ENCODE measurements around the gene CCDC38. TPM values are rescaled to one million over a fixed set of nuclear protein-coding genes. Genes with fewer than 3 reads are reported as not detected.

The CCDC38 gene
- total and polyA plus RNA-seq, 9 of the 15 experiments (the other 6 are each of a cell fraction or from before 2014, with no cell fraction given) = not detected

DNA sequence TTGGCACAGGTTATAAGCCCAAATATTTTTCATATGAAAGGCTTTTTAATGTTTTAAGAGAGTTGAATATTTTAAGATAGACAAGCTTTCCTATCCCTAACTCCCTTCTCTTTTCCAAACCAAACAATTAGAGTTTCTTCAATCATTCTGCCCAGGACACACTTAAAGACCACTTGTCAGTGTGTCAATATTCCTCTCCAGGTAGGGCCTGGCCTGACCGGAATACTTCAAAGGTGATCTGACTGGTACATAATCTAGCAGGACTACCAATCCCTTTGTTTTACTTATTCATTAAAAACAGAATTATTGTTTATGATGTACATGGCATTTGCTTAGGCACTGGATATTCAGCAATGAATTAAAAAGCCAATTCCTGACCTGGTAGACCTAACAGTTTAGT lies 107.8 kb downstream of the CCDC38 start:
- Histone ChIP-seq H3K27ac (ENCODE audit: extremely low read depth, low read depth, low read length) (no peak overlapping the region), H2AFZ (ENCODE audit: low read depth, low read length) (no peak overlapping the region), H4K20me1 (replicated peaks; ENCODE audit: control insufficient read depth, insufficient read depth, low read length) (no peaks in the 10 kb centered on the region), H3K36me3 (ENCODE audit: control insufficient read depth, insufficient read depth, low read length) (no peaks in the 10 kb centered on the region), H3K4me2 (ENCODE audit: insufficient read depth, low read length) (no peak overlapping the region), H3K9ac (ENCODE audit: insufficient read depth in 1 of 2, low read depth in 2 of 2, low read length in 2 of 2) (no peak overlapping the region), H3K9me3 (replicated peaks; ENCODE audit: control insufficient read depth, insufficient read depth, low read depth, low read length) (no peaks in the 10 kb centered on the region), H3K79me2 (ENCODE audit: control insufficient read depth, insufficient read depth, low read length) (no peaks in the 10 kb centered on the region), H3K4me1 (replicated peaks in 1 of 2; ENCODE audit: control insufficient read depth in 2 of 2, insufficient read depth in 2 of 2, low read length in 2 of 2) (no peaks in the 10 kb centered on the region), H3K9me1 (ENCODE audit: control insufficient read depth, insufficient read depth, low read length) (no peaks in the 10 kb centered on the region), H3K27me3 (ENCODE audit: control insufficient read depth in 2 of 2, insufficient read depth in 2 of 2, low read length in 2 of 2) (peaks cover 0 to 9% of the 10 kb centered on the region in 2 experiments; a peak in 3 of 5 replicates), H3K4me3 (no peak overlapping the region)
- ChIA-PET POLR2A (no interaction called here), CTCF (ENCODE audit: low intra/inter-chr PET ratio) (no interaction called here)
- 0% methylated on average over 1 of the region's 1 CpG for WGBS (ENCODE audit: insufficient coverage, low coverage, missing lambda C conversion rate)
- TF ChIP-seq, protein P1, sequence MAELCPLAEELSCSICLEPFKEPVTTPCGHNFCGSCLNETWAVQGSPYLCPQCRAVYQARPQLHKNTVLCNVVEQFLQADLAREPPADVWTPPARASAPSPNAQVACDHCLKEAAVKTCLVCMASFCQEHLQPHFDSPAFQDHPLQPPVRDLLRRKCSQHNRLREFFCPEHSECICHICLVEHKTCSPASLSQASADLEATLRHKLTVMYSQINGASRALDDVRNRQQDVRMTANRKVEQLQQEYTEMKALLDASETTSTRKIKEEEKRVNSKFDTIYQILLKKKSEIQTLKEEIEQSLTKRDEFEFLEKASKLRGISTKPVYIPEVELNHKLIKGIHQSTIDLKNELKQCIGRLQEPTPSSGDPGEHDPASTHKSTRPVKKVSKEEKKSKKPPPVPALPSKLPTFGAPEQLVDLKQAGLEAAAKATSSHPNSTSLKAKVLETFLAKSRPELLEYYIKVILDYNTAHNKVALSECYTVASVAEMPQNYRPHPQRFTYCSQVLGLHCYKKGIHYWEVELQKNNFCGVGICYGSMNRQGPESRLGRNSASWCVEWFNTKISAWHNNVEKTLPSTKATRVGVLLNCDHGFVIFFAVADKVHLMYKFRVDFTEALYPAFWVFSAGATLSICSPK (IDR thresholded peaks at IDR 0.05; ENCODE audit: borderline replicate concordance) = no peak
- TF ChIP-seq ZNF197 (CRISPR knock-in tag; IDR thresholded peaks at IDR 0.05; ENCODE audit: low read depth) = no peak
- no peak for TF ChIP-seq ZNF586 (CRISPR knock-in tag; conservative IDR thresholded peaks at IDR 0.05)
- no peak for TF ChIP-seq TFAM (CRISPR knock-in tag; conservative IDR thresholded peaks at IDR 0.05)
- no peak for TF ChIP-seq TRIM28 (IDR thresholded peaks at IDR 0.05)
- no peak for TF ChIP-seq FUS (optimal IDR thresholded peaks at IDR 0.05; ENCODE audit: low read depth, low read length)
- TF ChIP-seq, protein P2, sequence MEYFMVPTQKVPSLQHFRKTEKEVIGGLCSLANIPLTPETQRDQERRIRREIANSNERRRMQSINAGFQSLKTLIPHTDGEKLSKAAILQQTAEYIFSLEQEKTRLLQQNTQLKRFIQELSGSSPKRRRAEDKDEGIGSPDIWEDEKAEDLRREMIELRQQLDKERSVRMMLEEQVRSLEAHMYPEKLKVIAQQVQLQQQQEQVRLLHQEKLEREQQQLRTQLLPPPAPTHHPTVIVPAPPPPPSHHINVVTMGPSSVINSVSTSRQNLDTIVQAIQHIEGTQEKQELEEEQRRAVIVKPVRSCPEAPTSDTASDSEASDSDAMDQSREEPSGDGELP (CRISPR knock-in tag; IDR thresholded peaks at IDR 0.05; ENCODE audit: borderline replicate concordance) = no peak
- FAIRE-seq = no peak
- ATAC-seq = no peak
- intact Hi-C loops (cut with micrococcal nuclease) (no loop called here), in situ Hi-C loops (cut with MboI) (no loop called here)
- BruUV-seq (replicated peaks) = no TSS peak
- no peak for DNase-seq (ENCODE audit: extremely low read depth in 1 of 4, low spot score in 3 of 4)
